ENCODE results near the gene CLK3. TPM values are rescaled to one million over a fixed set of nuclear protein-coding genes. Genes with fewer than 3 reads are reported as not detected.

The CLK3 gene
- total and polyA plus RNA-seq, 2 donors (not counting 3 experiments of a cell fraction or from before 2014, with no cell fraction given): 75.5 to 121 TPM

- intact Hi-C loops (cut with micrococcal nuclease): loop anchor here (1.0 to 5.0 kb wide), 2 partner anchors 185 to 248 kb away; no protein-coding TSS in a partner anchor
- H3K9me3 ChIP-seq (replicated peaks; ENCODE audit: control insufficient read depth, insufficient read depth, low read length): no peaks in the 10 kb centered on the region
- no peak overlapping the region for H2AFZ ChIP-seq (ENCODE audit: low read depth, low read length)
- no peak overlapping the region for H3K4me2 ChIP-seq (ENCODE audit: insufficient read depth, low read length)
- no peak for DNase-seq (ENCODE audit: low read depth, low spot score)
- no peak overlapping the region for H3K9ac ChIP-seq (replicated peaks; ENCODE audit: extremely low read depth, insufficient read depth, low read length)
- no peak overlapping the region for H3K4me3 ChIP-seq (replicated peaks in 1 of 3; ENCODE audit: insufficient read depth in 1 of 3, low read depth in 1 of 3, low read length in 3 of 3)
- no peak for FAIRE-seq
- peaks cover 7% of the 10 kb centered on the region for H4K20me1 ChIP-seq (replicated peaks; ENCODE audit: control insufficient read depth, extremely low read depth, insufficient read depth, low read length)
- H3K79me2 ChIP-seq (ENCODE audit: control insufficient read depth, insufficient read depth, low read length): peaks cover 46% of the 10 kb centered on the region
- TF ChIP-seq EZH2 (IDR thresholded peaks at IDR 0.05; ENCODE audit: borderline replicate concordance, low read depth, low read length, severe bottlenecking): no peak
- TF ChIP-seq FOS (IDR thresholded peaks at IDR 0.05; ENCODE audit: borderline replicate concordance, insufficient read depth, low read length): no peak
- TF ChIP-seq POLR2A (IDR thresholded peaks at IDR 0.05; ENCODE audit: low read depth, low read length): no peak
- no peak for TF ChIP-seq GATA2 (IDR thresholded peaks at IDR 0.05; ENCODE audit: insufficient read depth, insufficient read length, low read depth, low read length)
- no peak for TF ChIP-seq CTCF (IDR thresholded peaks at IDR 0.05; ENCODE audit: extremely low read depth in 1 of 2, insufficient read depth in 1 of 2, low read depth in 1 of 2, low read length in 2 of 2)
- TF ChIP-seq POLR2AphosphoS5 (IDR thresholded peaks at IDR 0.05; ENCODE audit: insufficient read depth, low read depth, low read length): no peak
- no peak for TF ChIP-seq JUN (IDR thresholded peaks at IDR 0.05; ENCODE audit: borderline replicate concordance, insufficient read depth, insufficient read length, low read depth)
- no peak for TF ChIP-seq MYC (IDR thresholded peaks at IDR 0.05; ENCODE audit: low read depth, low read length)
- no peak for TF ChIP-seq MAX (IDR thresholded peaks at IDR 0.05; ENCODE audit: insufficient read depth, insufficient read length)
- H3K4me1 ChIP-seq (ENCODE audit: control insufficient read depth, extremely low read depth, insufficient read depth, low read length): peaks cover 4% of the 10 kb centered on the region
- H3K36me3 ChIP-seq (ENCODE audit: control insufficient read depth in 2 of 2, extremely low read depth in 1 of 2, insufficient read depth in 2 of 2, low read length in 2 of 2): peaks cover 33 to 73% of the 10 kb centered on the region in 2 experiments
- ChIA-PET POLR2A (no interaction called here), CTCF (interaction anchor here (0.7 to 8.4 kb wide), 14 partner anchors 11 to 248 kb away, joined by 3 to 82 read pairs (median 5); no protein-coding TSS in a partner anchor)
- H3K9me1 ChIP-seq (replicated peaks; ENCODE audit: control insufficient read depth, extremely low read depth, insufficient read depth, low read length): no peaks in the 10 kb centered on the region
- no peaks in the 10 kb centered on the region for H3K27me3 ChIP-seq (ENCODE audit: control insufficient read depth in 2 of 2, insufficient read depth in 2 of 2, low read length in 2 of 2)
- H3K27ac ChIP-seq (ENCODE audit: insufficient read depth, low read depth, low read length): no peak overlapping the region
- dilution Hi-C loops (cut with MboI; ENCODE audit: extremely low pct_ligation_motif_present, low sequenced_read_pairs): no loop called here
- BruUV-seq (replicated peaks): no TSS peak
These were observed 6.3 kb downstream of the CLK3 start for GRCh38 chr15:74621936-74622335.

Data from endothelial cell of umbilical vein (primary cell).